ENCODE data around the gene CCDC148.

CCDC148 gene

DNA sequence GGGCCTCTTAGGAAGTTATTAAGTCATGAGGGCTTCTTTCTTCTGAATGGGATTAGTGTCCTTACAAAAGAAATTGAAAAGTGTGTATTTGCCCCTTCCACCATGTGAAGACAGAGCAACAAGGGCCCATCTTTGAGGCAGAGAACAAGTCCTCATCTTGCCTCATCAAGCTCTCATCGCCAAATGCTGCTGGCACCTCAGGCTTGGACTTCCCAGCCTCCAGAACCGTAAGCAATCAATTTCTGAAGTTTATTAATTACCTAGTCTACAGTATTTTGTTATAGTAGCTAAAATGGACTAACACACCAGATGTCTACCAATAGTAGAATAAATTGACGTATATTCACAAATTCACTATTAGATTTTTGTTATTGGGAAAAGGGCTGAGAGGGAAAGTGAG, 74.6 kb downstream of the CCDC148 start:
- in situ Hi-C loops (cut with HindIII; ENCODE audit: low pct_ligation_motif_present, low sequenced_read_pairs), result no loop called here
- TF ChIP-seq, protein P1, sequence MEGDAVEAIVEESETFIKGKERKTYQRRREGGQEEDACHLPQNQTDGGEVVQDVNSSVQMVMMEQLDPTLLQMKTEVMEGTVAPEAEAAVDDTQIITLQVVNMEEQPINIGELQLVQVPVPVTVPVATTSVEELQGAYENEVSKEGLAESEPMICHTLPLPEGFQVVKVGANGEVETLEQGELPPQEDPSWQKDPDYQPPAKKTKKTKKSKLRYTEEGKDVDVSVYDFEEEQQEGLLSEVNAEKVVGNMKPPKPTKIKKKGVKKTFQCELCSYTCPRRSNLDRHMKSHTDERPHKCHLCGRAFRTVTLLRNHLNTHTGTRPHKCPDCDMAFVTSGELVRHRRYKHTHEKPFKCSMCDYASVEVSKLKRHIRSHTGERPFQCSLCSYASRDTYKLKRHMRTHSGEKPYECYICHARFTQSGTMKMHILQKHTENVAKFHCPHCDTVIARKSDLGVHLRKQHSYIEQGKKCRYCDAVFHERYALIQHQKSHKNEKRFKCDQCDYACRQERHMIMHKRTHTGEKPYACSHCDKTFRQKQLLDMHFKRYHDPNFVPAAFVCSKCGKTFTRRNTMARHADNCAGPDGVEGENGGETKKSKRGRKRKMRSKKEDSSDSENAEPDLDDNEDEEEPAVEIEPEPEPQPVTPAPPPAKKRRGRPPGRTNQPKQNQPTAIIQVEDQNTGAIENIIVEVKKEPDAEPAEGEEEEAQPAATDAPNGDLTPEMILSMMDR (IDR thresholded peaks at IDR 0.05; ENCODE audit: low read depth, low read length, missing control alignments), result no peak
- Histone ChIP-seq H3K36me3 (replicated peaks) (no peaks in the 10 kb centered on the region), H3K4me3 (ENCODE audit: low read depth, low read length) (no peak overlapping the region), H3K27ac (no peak overlapping the region), H3K27me3 (replicated peaks) (no peaks in the 10 kb centered on the region)
- DNase-seq, result no peak

DNA sequence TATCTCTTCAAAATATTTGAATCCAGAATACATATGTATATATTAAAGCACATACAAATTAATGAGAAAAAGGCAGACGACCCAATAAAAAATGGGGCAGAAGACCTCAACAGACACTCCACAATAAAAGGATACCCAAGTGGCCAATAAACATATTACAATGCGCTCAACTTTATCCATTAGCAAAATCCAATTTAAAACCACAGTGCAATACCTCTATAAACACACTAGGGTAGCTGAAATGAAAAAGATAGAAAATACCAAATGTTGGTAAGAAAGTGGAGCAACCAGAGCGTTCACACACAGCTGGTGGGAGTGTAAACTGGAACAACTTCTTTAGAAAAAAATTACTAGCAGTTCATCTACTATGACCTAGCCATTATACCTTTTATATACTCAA, 75.3 kb downstream of the CCDC148 start:
- no peak for DNase-seq
- Histone ChIP-seq H3K36me3 (replicated peaks) (no peaks in the 10 kb centered on the region), H3K4me3 (ENCODE audit: low read depth, low read length) (no peak overlapping the region), H3K27me3 (replicated peaks) (no peaks in the 10 kb centered on the region), H3K27ac (no peak overlapping the region)
- TF ChIP-seq, protein P1 (IDR thresholded peaks at IDR 0.05; ENCODE audit: low read depth, low read length, missing control alignments), result no peak
- in situ Hi-C loops (cut with HindIII; ENCODE audit: low pct_ligation_motif_present, low sequenced_read_pairs), result no loop called here

DNA sequence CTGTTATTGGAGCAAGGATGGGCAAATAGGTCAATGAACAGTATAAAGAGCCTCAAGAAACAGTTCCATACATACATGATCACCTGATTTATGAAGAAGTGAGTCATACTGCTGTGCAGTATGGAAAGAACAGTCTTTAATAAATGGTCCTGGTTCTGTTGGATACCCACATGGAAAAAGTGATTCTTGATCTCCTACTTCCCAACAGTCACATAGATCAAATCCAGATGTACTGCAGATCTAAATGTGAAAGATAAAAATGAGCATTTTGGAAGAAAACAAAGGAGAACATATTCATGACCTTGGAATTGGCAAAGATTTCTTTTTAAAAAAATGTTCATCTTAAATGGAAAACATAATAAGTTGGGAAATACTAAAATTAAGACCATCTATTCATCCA, 75.8 kb downstream of the CCDC148 start:
- H3K4me3 ChIP-seq (ENCODE audit: low read depth, low read length), result no peak overlapping the region
- H3K27ac ChIP-seq, result no peak overlapping the region
- DNase-seq, result no peak
- H3K27me3 ChIP-seq (replicated peaks), result no peaks in the 10 kb centered on the region
- H3K36me3 ChIP-seq (replicated peaks), result no peaks in the 10 kb centered on the region
- in situ Hi-C loops (cut with HindIII; ENCODE audit: low pct_ligation_motif_present, low sequenced_read_pairs), result no loop called here
- TF ChIP-seq, protein P1 (IDR thresholded peaks at IDR 0.05; ENCODE audit: low read depth, low read length, missing control alignments), result no peak

DNA sequence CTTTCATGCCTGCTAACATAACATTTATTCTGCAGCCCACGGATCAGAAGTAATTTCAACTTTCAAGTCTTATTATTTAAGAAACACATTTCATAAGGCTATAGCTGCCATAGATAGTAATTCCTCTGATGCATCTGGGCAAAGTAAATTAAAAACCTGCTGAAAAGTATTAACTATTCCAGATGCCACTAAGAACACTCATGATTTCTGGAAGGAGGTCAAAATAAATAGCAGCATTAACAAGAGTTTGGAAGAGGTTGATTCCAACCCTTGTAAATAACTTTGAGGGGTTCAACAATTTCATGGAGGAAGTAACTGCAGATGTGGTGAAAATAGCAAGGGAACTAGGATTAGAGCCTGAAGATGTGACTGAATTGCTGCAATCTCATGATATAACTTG, 77.6 kb downstream of the CCDC148 start:
- no peak for DNase-seq
- H3K27ac ChIP-seq, result no peak overlapping the region
- H3K4me3 ChIP-seq (ENCODE audit: low read depth, low read length), result no peak overlapping the region
- in situ Hi-C loops (cut with HindIII; ENCODE audit: low pct_ligation_motif_present, low sequenced_read_pairs), result no loop called here
- H3K27me3 ChIP-seq (replicated peaks), result no peaks in the 10 kb centered on the region
- TF ChIP-seq, protein P1 (IDR thresholded peaks at IDR 0.05; ENCODE audit: low read depth, low read length, missing control alignments), result no peak
- H3K36me3 ChIP-seq (replicated peaks), result no peaks in the 10 kb centered on the region

DNA sequence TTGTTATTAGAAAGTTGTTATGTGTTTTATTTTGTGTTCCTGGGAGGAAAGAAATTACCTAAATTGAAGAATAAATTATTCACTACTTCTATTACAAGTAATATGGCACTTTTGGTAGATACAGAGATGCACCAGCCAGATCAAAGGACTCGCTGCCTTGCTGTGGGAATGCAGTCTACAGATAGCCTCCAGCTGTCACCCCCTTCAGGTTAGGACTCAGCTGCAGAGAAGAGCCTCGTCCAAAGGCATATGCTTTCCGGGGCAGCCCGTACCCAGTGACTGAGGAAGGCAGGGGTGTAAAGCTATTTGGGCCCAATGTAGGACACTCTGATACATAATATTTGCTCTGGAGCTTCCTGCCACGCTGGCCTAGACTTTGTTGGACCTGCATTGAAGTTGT, 90.2 kb downstream of the CCDC148 start:
- in situ Hi-C loops (cut with HindIII; ENCODE audit: low pct_ligation_motif_present, low sequenced_read_pairs), result no loop called here
- Histone ChIP-seq H3K4me3 (ENCODE audit: low read depth, low read length) (no peak overlapping the region), H3K27ac (no peak overlapping the region), H3K27me3 (replicated peaks) (no peaks in the 10 kb centered on the region), H3K36me3 (replicated peaks) (no peaks in the 10 kb centered on the region)
- no peak for DNase-seq
- TF ChIP-seq, protein P1 (IDR thresholded peaks at IDR 0.05; ENCODE audit: low read depth, low read length, missing control alignments), result no peak

DNA sequence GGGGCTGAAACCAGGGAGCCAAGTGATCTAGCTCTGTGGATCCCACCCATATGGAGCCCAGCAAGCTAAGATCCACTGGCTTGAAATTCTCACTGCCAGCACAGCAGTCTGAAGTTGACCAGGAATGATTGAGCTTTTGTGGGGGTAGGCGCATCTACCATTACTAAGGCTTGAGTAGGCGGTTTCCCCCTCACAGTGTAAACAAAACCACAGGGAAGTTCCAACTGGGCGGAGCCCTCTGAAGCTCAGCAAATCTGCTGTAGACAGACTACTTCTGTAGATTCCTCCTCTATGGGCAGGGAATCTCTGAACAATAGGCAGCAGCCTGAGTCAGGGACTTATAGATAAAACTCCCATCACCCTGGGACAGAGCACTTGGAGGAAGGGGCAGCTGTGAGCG, 96.7 kb downstream of the CCDC148 start:
- in situ Hi-C loops (cut with HindIII; ENCODE audit: low pct_ligation_motif_present, low sequenced_read_pairs), result no loop called here
- H3K36me3 ChIP-seq (replicated peaks), result no peaks in the 10 kb centered on the region

More for the DNA sequence above, 96.7 kb downstream of the CCDC148 start:
- no peak overlapping the region for H3K4me3 ChIP-seq (ENCODE audit: low read depth, low read length)
- H3K27me3 ChIP-seq (replicated peaks), result no peaks in the 10 kb centered on the region
- no peak overlapping the region for H3K27ac ChIP-seq
- TF ChIP-seq, protein P1 (IDR thresholded peaks at IDR 0.05; ENCODE audit: low read depth, low read length, missing control alignments), result no peak
- DNase-seq, result peak; percentile 63
